ENCODE results near the gene PRSS58. TPM values are rescaled to one million over a fixed set of nuclear protein-coding genes. Genes with fewer than 3 reads are reported as not detected.

Gene PRSS58
- total and polyA plus RNA-seq, 2 of the 8 experiments (the other 6 are each of a cell fraction or from before 2014, with no cell fraction given): not detected

GRCh38 chr7:142228537-142229104 lies 29.2 kb downstream of the PRSS58 start:
- POLR2A ChIA-PET (ENCODE audit: partially characterized antibody): no interaction called here
- no peak for FAIRE-seq

More at GRCh38 chr7:142228537-142229104, 29.2 kb downstream of the PRSS58 start:
- Histone ChIP-seq H2BK120ac (replicated peaks; ENCODE audit: low read depth, low read length) (no peak overlapping the region), H4K20me1 (replicated peaks in 1 of 2; ENCODE audit: control insufficient read depth in 1 of 2, insufficient read depth in 2 of 2, low read length in 2 of 2) (no peaks in the 10 kb centered on the region), H2BK15ac (ENCODE audit: low read length) (no peak overlapping the region), H2BK20ac (ENCODE audit: low read length) (no peak overlapping the region), H3K27ac (ENCODE audit: low read depth, low read length) (no peak overlapping the region), H3K14ac (ENCODE audit: insufficient read length) (no peak overlapping the region), H3K4ac (replicated peaks; ENCODE audit: insufficient read length, low read depth, low read length) (no peak overlapping the region), H3K9ac (replicated peaks in 1 of 4; ENCODE audit: extremely low read depth in 1 of 4, low read depth in 3 of 4, low read length in 3 of 4) (no peak overlapping the region), H2AK5ac (ENCODE audit: low read depth, low read length) (no peak overlapping the region), H3K23me2 (ENCODE audit: low read depth, low read length) (no peaks in the 10 kb centered on the region), H3K79me2 (ENCODE audit: control insufficient read depth in 1 of 2, insufficient read depth in 2 of 2, low read length in 2 of 2) (no peaks in the 10 kb centered on the region), H3K9me3 (ENCODE audit: insufficient read depth in 2 of 2, low read depth in 1 of 2, low read length in 1 of 2) (peaks cover 2 to 3% of the 10 kb centered on the region in 2 experiments; a peak in 2 of 4 replicates), H3K18ac (ENCODE audit: extremely low read depth, low read length) (no peak overlapping the region), H3K23ac (ENCODE audit: insufficient read length) (no peak overlapping the region), H4K8ac (ENCODE audit: extremely low read depth, insufficient read depth, low read length) (no peak overlapping the region), H3K79me1 (ENCODE audit: low read depth, low read length) (no peaks in the 10 kb centered on the region), H3K4me2 (ENCODE audit: insufficient read depth in 1 of 2, low read depth in 2 of 2, low read length in 2 of 2) (no peak overlapping the region), H2AFZ (ENCODE audit: low read length) (no peak overlapping the region), H2BK5ac (ENCODE audit: low read depth, low read length) (no peak overlapping the region), H3K56ac (replicated peaks; ENCODE audit: insufficient read length, low read depth, low read length) (no peak overlapping the region), H4K91ac (replicated peaks; ENCODE audit: insufficient read length, low read length) (no peak overlapping the region), H2BK12ac (ENCODE audit: low read depth, low read length) (no peak overlapping the region), H3K4me1 (replicated peaks in 1 of 4; ENCODE audit: control insufficient read depth in 3 of 4, insufficient read depth in 4 of 4, low read length in 3 of 4) (peaks cover 0 to 2% (median under 1%) of the 10 kb centered on the region in 4 experiments; a peak in 1 of 7 replicates), H3K36me3 (ENCODE audit: control insufficient read depth in 2 of 4, insufficient read depth in 4 of 4, low read length in 3 of 4) (no peaks in the 10 kb centered on the region), H3K4me3 (ENCODE audit: extremely low read depth in 1 of 4, insufficient read depth in 2 of 4, low read depth in 3 of 4, low read length in 4 of 4) (no peak overlapping the region), H3K27me3 (replicated peaks in 1 of 4; ENCODE audit: control insufficient read depth in 3 of 4, extremely low read depth in 1 of 4, insufficient read depth in 3 of 4, low read length in 3 of 4) (no peaks in the 10 kb centered on the region), H4K5ac (ENCODE audit: insufficient read length, low read depth, low read length) (no peak overlapping the region)
- 73% methylated on average over 1 of the region's 1 CpG; no CpG with 5 or more reads in 1 of the 2 experiments for WGBS, 2 experiments (ENCODE audit: extremely low coverage in 1 of 2, insufficient coverage in 1 of 2, insufficient read length in 1 of 2, insufficient replicate concordance in 2 of 2, low coverage in 1 of 2, low lambda C conversion rate in 2 of 2, missing lambda C conversion rate in 1 of 2)
- CTCF ChIA-PET (ENCODE audit: partially characterized antibody): interaction anchor here (1.0 to 2.1 kb wide), 3 partner anchors 69 to 76 kb away, joined by 3 to 9 read pairs (median 4); no protein-coding TSS in a partner anchor
- no peak for TF ChIP-seq TAF7 (optimal IDR thresholded peaks at IDR 0.05; ENCODE audit: borderline replicate concordance, low read depth, low read length)
- no peak for TF ChIP-seq RFX5 (IDR thresholded peaks at IDR 0.05; ENCODE audit: borderline replicate concordance, low read depth, low read length)
- no peak for TF ChIP-seq SP1 (IDR thresholded peaks at IDR 0.05; ENCODE audit: low read depth, low read length)
- no peak for TF ChIP-seq NANOG (IDR thresholded peaks at IDR 0.05; ENCODE audit: insufficient read depth, low read depth, low read length, poor library complexity, severe bottlenecking)
- no peak for TF ChIP-seq CREB1 (IDR thresholded peaks at IDR 0.05)
- TF ChIP-seq TEAD4 (IDR thresholded peaks at IDR 0.05; ENCODE audit: low read depth, low read length): no peak
- no peak for TF ChIP-seq ATF3 (IDR thresholded peaks at IDR 0.05; ENCODE audit: insufficient read depth, low read depth, low read length)
- no peak for TF ChIP-seq KDM4A (IDR thresholded peaks at IDR 0.05; ENCODE audit: low read depth, low read length, severe bottlenecking)
- TF ChIP-seq HDAC2 (IDR thresholded peaks at IDR 0.05; ENCODE audit: borderline replicate concordance in 1 of 2, low read depth in 2 of 2, low read length in 2 of 2): no peak
- TF ChIP-seq TCF12 (IDR thresholded peaks at IDR 0.05; ENCODE audit: low read depth, low read length): no peak
- TF ChIP-seq EZH2 (IDR thresholded peaks at IDR 0.05; ENCODE audit: low read depth, low read length, severe bottlenecking): no peak
- no peak for TF ChIP-seq SP4 (IDR thresholded peaks at IDR 0.05; ENCODE audit: low read length)
- DNase-seq (ENCODE audit: low read depth in 1 of 2, low spot score in 2 of 2): no peak
